ENCODE data around the gene LIME1. TPM values are rescaled to one million over a fixed set of nuclear protein-coding genes. Genes with fewer than 3 reads are reported as not detected.

Gene LIME1
- total RNA-seq, 1 donor, result 2.9 TPM

DNA sequence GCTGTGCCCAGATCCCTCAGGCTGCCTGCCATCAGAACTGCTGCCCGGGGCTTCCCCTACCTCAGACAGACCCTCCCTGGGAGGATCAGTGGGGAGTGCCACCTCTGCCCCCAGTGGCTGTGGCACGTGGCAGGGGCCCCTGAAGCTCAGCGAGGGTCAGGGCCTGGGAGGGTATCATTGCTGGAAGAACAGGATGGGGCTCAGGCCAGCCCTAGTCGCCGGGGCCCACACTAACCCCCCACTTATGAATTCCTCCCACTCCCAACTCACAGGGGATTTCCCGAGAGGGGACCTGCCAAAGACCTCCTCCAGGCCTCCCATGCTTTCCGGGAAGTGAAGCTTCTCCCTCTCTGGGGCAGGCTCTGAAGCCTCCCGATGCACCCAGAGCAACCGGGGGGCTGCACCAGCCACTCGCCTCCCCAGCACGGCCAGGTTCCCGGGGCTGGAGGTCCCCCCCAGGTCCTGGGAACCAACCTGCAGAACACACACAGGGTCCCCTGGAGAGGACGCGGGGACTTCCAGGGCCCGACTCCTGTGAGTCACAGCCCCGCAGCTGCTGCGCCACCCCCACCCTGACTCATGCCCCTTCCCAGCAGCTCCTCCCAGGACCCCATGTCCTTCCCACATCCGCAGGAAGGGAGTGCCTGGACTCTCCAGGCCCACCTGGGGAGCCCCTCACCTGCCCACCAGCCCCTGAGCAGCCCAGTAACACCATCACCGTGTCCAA lies 37.6 kb upstream of the LIME1 start:
- H3K79me2 ChIP-seq (ENCODE audit: insufficient read depth, low read length), result peaks cover 2% of the 10 kb centered on the region
- H3K36me3 ChIP-seq (ENCODE audit: insufficient read depth, low read length), result no peaks in the 10 kb centered on the region
- H2AFZ ChIP-seq (ENCODE audit: low read length), result no peak overlapping the region
- TF ChIP-seq, protein P1, sequence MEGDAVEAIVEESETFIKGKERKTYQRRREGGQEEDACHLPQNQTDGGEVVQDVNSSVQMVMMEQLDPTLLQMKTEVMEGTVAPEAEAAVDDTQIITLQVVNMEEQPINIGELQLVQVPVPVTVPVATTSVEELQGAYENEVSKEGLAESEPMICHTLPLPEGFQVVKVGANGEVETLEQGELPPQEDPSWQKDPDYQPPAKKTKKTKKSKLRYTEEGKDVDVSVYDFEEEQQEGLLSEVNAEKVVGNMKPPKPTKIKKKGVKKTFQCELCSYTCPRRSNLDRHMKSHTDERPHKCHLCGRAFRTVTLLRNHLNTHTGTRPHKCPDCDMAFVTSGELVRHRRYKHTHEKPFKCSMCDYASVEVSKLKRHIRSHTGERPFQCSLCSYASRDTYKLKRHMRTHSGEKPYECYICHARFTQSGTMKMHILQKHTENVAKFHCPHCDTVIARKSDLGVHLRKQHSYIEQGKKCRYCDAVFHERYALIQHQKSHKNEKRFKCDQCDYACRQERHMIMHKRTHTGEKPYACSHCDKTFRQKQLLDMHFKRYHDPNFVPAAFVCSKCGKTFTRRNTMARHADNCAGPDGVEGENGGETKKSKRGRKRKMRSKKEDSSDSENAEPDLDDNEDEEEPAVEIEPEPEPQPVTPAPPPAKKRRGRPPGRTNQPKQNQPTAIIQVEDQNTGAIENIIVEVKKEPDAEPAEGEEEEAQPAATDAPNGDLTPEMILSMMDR (IDR thresholded peaks at IDR 0.05; ENCODE audit: extremely low read depth, low read depth, low read length), result no peak
- no peaks in the 10 kb centered on the region for H3K9me3 ChIP-seq (ENCODE audit: low read depth, low read length)
- H3K27ac ChIP-seq (ENCODE audit: low read depth, low read length), result peak overlapping the region; percentile 88
- peak overlapping the region; percentile 46 for H3K4me3 ChIP-seq (ENCODE audit: insufficient read depth, low read length)
- peak; percentile 100 for DNase-seq (ENCODE audit: insufficient read length, low spot score, missing footprints)
- peaks cover 31% of the 10 kb centered on the region for H3K4me1 ChIP-seq (ENCODE audit: insufficient read depth, low read length)
- H4K20me1 ChIP-seq (ENCODE audit: insufficient read depth, low read length), result no peaks in the 10 kb centered on the region
- H3K27me3 ChIP-seq (ENCODE audit: insufficient read depth, low read length), result no peaks in the 10 kb centered on the region
- peak overlapping the region; percentile 64 for H3K4me2 ChIP-seq (ENCODE audit: insufficient read depth, low read length)

DNA sequence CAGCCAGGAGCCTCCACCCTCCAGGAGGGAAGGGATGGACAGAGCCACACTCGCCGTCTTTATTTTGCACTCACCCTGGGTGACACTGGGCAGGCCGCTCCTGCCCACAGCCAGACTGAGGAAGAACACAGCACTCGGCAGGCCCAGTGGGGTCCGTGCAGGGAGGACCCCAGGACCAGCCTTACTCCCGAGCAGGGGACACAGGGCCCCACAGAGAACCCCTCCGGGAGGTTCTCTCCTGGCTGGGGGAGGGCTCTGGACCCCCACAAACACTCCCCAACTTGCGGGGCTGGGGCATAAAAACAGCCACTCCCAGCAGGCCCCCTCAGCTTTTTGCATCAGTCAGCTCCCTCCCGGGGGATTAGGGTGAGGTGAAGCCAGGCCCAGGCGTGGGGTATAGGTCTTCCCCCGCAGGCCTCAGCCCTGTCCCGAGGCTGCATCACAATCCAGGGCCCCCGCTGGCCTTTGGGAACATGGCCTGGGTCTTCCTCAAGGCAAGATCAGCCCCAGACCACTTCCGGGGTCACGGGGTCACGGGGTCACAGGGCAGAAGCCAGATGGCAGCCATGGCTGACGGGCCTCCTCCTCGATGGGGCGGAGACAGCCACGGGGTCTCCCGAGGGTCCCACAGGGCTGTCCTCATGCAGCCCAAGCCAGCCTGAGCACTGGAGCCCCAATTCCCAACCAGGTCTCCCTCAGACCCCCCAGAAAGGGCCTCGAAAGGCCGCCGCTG lies 36.8 kb upstream of the LIME1 start:
- Histone ChIP-seq H2AFZ (ENCODE audit: low read length) (no peak overlapping the region), H3K4me3 (ENCODE audit: insufficient read depth, low read length) (no peak overlapping the region)
- TF ChIP-seq, protein P1 (IDR thresholded peaks at IDR 0.05; ENCODE audit: extremely low read depth, low read depth, low read length), result no peak

DNA sequence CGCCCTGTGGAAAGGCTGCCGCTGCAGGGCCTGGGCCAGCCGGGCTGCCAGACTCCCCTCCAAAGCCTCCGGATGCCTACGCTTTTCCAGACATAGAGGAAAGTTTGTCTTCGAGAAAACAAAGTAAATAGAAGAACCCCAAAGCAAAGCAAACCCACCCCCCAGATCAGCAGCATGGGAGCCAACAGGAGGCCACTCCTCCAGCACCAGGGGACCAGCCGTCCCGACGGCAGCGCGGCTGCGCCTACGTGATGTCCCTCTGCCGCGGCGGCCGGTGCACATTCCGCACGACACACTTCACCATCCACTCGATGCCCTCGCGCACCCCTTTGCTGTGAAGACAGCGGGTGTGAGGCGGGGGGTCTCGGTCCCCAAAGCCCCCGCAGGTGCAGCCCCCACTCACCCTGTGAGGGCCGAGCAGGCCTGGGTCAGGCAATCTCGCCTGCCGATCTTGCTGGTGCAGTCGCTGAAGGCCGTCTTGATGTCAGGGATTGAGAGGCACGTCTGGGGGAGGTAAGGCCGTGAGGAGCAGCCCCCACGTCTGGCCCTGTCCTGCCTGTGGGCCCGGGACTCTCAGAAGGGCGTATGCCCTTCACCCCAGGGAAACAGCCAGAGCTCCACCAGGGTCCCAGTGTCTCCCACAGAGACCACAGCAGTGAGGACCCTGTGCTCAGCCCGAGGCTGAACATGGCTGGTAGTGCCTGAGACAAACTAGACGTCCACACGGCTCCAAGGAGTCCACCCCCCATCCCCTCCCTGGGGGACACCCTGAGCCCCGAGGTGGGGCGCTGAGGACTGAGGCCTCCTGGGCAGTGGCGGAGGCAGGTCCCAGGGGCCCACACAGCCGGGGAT lies 36.0 kb upstream of the LIME1 start:
- Histone ChIP-seq H2AFZ (ENCODE audit: low read length) (no peak overlapping the region), H3K27ac (ENCODE audit: low read depth, low read length) (peak overlapping the region; percentile 88), H3K4me1 (ENCODE audit: insufficient read depth, low read length) (peaks cover 31% of the 10 kb centered on the region), H3K79me2 (ENCODE audit: insufficient read depth, low read length) (peaks cover 17% of the 10 kb centered on the region), H3K4me3 (ENCODE audit: insufficient read depth, low read length) (no peak overlapping the region), H3K4me2 (ENCODE audit: insufficient read depth, low read length) (no peak overlapping the region), H3K27me3 (ENCODE audit: insufficient read depth, low read length) (no peaks in the 10 kb centered on the region), H4K20me1 (ENCODE audit: insufficient read depth, low read length) (no peaks in the 10 kb centered on the region), H3K9me3 (ENCODE audit: low read depth, low read length) (no peaks in the 10 kb centered on the region), H3K36me3 (ENCODE audit: insufficient read depth, low read length) (peaks cover 13% of the 10 kb centered on the region)
- TF ChIP-seq, protein P1 (IDR thresholded peaks at IDR 0.05; ENCODE audit: extremely low read depth, low read depth, low read length), result no peak
- peak; percentile 82 for DNase-seq (ENCODE audit: insufficient read length, low spot score, missing footprints)

More for the DNA sequence above, 36.8 kb upstream of the LIME1 start:
- Histone ChIP-seq H4K20me1 (ENCODE audit: insufficient read depth, low read length) (no peaks in the 10 kb centered on the region), H3K4me1 (ENCODE audit: insufficient read depth, low read length) (peaks cover 31% of the 10 kb centered on the region), H3K27me3 (ENCODE audit: insufficient read depth, low read length) (no peaks in the 10 kb centered on the region), H3K9me3 (ENCODE audit: low read depth, low read length) (no peaks in the 10 kb centered on the region), H3K36me3 (ENCODE audit: insufficient read depth, low read length) (peaks cover 5% of the 10 kb centered on the region), H3K4me2 (ENCODE audit: insufficient read depth, low read length) (peak overlapping the region; percentile 64), H3K79me2 (ENCODE audit: insufficient read depth, low read length) (peaks cover 9% of the 10 kb centered on the region), H3K27ac (ENCODE audit: low read depth, low read length) (peak overlapping the region; percentile 88)
- DNase-seq (ENCODE audit: insufficient read length, low spot score, missing footprints), result peak; percentile 93

Data from osteoblast (primary cell).